HG03432 (cell line): ENCODE data around the gene SLC24A3.
"Not testable (repeated sequence)": the region's sequence is repeated elsewhere in the genome, so short reads cannot be mapped to it uniquely, and the experiment has no call there.

Source experiments
- ATAC-seq: cut with Tn5 transposase; IDR thresholded peaks from one replicate; pipeline ENCODE4 v1.9.1; 2021; ENCODE audit warnings: mild to moderate bottlenecking, moderate library complexity; ENCODE audit not compliant: unreplicated experiment

SLC24A3 gene

DNA sequence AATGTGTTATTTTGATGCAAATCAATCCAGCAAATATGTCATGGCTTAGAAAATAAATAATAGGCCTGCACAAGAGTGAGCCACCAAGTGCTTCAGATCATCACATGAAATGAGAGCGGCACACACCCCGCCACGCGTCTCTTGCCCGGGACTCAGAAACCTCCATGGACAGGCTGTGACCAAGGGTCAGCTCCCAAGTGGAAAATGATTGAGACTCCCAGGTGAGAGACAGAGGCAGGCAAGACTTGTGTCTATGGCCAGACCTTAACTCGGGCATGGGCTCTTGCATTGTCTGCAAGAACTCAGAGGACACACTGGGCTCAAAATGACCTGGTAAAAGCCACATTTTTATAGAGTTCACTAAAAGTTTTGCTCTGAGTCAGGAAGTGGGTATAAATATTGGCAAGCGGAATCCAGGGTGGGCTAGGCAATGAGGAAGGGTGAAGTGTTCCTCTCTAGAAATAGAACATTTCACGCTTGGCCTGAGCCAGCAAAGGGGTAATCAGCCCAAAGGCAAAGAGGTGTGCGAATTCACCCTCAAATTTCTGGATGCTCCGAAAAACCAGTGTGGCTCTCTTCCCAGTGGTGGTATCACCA, 514.9 kb downstream of the SLC24A3 start:
- ATAC-seq = no peak

DNA sequence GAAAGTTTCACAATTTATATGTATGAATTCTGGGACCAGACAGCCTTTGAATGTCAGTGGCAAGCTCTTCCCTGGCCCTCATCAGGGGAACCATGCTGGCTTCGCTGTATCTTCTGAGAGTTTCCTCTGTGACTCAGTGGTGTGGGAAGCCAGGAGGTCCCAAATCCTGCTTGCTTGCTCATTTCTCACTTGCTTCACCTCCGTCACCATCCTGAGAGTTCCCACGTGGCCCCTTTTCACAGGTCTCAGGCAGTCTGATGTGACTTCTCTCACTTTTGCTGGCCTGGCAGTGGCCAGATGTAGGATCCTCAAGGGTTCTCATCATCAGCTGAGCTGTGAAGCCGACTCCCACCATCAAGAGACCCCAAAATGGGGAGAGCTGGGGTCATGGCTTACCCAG, 517.2 kb downstream of the SLC24A3 start:
- ATAC-seq = no peak

DNA sequence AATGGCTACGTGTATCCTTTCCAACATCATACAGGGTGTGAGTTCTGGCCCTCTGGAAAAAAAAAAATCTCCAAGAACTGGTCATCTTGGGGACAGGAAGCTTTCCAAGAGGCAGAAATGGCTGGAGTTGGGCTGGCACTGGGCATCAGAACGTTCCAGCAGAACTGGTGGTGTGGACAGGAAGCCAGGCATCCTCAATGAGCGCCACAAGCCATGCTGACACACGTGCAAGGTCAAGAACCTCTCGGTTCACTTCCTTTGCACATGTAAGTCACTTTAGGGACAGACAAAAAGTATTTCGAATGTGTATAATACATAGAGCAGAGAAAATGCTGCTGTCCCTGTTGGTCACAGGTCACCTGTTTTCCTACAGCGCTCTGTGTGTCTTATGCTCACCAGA, 518.3 kb downstream of the SLC24A3 start:
- no peak for ATAC-seq

DNA sequence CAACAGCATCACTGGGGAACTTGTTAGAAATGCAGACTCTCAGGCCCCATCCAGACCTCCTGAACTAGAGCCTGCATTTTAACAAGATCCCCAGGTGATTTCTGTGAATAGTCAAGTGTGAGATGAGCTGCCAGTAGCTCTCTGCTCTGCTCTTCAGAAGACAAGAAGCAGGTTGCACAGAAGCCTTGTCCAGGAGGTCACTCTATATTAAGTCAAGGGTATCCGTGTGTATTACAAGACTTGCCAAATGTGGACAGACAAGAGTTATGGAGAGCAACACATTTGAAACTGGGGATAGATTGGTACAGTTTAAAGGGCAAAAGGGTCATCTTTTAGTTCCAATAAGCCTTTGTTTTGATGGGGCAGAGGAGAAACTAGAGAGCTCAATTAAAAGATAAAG, 522.4 kb downstream of the SLC24A3 start:
- no peak for ATAC-seq

DNA sequence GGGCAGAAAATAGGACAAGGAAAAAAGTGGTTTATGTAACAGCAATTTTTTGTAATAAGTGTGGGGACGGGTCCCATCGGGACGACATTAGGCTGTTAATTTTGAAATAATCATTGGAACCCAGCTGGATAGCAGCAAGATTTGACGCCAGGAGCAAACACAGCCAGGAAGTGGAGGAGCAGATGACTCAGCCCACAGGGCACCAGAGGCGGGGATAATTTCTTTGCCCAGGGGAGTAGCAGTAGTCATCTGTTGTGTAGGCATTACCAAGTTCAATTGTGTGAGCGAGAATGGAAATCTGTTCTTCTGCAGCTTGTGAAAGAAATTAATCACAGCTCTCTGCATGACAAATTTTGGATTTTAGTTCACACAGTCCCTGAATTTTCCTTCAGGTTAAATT, 523.0 kb downstream of the SLC24A3 start:
- ATAC-seq = peak; percentile 65

DNA sequence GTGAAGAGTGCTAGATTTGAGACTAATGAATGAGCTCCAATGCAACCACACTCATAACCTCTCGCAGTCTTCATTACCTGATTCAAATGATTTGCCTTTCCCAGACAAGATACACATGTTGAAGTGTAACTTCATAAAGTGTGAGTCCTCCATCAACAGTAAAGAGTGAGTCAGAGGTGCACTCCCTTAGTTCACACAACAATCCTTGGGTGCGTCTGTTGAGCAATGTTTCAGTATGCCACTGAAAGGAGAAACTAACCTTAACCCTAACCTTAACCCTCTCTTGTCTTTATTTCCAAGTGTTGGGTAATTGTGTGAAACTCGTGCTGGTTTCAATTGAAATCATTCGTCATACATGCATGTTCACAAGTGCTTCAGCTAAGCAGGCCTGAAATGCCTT, 524.6 kb downstream of the SLC24A3 start:
- ATAC-seq = no peak

DNA sequence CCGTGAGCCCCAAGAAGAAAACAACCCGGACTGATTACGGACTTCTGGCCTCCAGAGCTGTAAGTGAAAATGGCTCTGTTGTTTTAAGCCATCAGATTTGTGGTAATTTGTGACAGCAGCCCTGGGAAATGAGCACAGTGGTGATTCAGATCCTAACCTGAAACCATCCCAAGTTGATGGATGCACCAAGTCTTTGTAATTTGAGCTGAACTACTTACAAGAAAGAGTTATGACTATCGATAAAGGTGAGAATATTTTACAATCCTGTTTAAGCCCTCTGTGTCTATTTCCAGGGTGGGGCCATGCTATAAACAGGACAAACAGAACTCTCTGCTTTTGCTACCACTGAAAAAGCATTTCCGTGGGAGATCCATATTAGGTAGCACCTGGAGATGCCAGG, 526.5 kb downstream of the SLC24A3 start:
- ATAC-seq = no peak

DNA sequence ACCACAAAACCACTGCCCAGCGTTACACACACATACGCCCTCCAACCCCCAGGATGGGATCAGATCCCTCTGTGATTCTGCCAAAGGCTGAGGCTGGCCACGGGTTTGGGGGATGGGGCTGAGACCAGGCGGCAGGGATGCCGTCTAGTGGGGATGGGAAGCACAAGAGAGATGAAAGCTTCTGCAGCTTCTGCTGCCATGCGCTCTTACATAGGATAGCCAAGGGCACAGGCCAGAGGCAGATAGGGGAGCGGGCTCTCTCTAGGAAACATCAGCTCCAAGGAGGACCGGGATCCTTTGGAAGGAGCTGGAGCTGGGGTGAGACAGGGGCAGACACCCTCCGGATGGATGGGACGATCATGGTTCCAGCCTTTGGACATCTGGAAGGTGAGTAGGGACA, 526.9 kb downstream of the SLC24A3 start:
- no peak for ATAC-seq

GRCh38 chr20:19740512-19740911, 528.1 kb downstream of the SLC24A3 start:
- no peak for ATAC-seq

DNA sequence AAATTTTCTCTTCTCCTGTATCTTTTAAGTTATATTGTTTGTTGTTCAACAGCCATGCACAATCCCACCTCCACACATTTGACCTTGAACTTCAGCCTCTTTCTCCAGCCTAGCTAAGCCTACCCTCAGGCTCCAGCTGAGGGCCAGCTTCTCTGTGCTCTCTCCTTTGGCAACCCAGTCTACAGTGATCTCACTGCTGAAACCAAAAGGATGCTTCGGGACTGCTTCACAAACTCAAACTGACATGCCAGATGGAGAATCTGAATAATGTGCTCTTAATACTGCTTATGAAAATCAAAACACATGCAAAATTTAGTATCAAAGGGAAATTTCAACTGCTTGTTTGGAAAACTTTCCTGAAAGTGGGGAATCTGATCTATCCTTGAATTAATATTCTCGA, 529.5 kb downstream of the SLC24A3 start:
- ATAC-seq = no peak

DNA sequence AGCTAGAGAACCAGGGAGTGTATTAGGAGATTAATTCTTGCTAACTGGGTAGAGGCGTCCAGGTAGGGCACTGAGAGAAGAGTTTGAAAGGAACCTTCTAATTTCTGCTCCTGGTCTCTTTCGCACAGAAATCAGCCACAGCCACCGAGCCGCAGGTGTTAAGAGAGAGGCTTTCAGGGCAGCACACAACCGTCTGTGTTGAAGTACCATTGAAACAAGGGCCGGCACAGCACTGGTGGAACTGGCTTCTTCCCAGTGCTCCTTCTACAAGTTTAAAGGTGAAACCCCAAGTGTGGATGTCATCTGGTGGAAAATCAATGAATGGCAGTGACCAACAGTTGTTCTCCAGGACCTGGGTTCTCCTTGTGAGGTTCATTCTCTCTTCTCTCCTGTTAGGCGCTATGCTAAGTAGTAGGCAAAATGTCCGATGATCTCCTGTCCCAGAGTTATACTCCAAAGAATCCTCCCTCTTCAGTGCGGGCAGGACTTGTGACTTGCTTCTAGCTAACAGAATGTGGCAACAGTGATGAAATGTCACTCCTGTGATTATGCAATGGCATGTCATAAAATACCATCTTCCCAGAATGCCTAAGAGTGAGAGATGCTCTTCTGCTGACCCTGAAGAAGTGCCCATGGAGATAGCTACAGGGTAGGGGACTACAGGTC, 530.7 kb downstream of the SLC24A3 start:
- no peak for ATAC-seq

GRCh38 chr20:19743640-19743995, 531.2 kb downstream of the SLC24A3 start:
- no peak for ATAC-seq

- ATAC-seq = no peak
Observed at GRCh38 chr20:19745106-19745505, 532.7 kb downstream of the SLC24A3 start.

DNA sequence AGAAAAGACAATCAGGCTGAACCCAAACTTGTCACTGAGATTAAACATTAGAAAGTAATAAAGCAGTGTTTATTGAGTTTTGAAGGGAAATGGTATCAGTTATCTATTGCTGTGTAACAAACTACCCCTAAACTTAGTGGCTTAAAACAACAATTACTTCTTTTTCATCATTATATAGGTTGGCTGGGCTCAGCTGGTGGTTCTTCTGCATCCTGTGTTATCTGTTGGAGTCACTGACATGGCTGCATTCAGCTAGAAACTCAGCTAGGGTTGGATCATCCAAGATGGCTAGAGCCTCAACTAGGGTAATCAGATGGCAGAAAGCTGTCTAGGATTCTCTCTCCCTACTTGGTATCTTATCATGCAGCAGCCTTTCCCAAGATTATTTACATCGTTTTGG, 533.1 kb downstream of the SLC24A3 start:
- no peak for ATAC-seq

GRCh38 chr20:19746396-19746795, 534.0 kb downstream of the SLC24A3 start:
- ATAC-seq = no peak

- ATAC-seq = no peak
Observed at GRCh38 chr20:19747903-19748302, 535.5 kb downstream of the SLC24A3 start.

DNA sequence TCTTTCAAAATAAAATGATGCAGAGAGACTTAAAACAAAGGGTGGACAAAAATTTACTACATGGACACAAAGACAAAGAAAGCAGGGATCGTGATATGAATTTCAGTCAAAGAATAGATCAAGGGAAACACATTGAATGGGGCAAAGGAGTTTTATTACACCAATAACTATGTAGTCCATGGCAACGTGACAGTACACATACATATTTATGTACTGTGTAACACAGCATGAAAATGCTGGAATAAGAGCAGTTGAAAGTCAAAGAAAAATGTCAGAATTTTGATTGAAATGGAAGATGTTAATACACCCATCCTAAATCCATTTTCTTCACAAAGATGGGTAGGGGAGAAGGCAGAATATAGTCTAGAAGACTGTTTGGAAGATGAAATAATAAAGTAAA, 536.2 kb downstream of the SLC24A3 start:
- ATAC-seq = no peak

- ATAC-seq = no peak
Observed at GRCh38 chr20:19749618-19750071, 537.2 kb downstream of the SLC24A3 start.

DNA sequence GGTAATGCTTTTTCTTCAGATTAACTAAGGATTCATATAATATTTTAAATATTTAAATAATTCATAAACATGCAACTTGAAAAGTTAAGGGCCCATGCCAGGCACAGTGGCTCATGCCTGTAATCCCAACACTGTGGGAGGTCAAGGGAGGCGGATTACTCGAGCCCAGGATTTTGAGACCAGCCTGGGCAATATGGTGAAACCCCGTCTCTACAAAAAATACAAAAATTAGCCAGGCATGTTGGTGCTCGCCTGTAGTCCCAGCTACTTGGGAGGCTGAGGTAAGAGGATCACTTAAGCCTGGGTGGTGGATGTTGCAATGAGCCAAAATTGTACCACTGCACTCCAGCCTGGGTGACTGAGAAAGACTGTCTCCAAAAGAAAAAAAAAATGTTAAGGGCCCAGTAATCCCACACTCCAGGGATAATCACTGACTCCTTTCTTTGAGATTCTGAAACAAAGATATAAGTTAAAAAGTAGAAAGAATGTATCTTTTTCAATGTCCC, 537.7 kb downstream of the SLC24A3 start:
- ATAC-seq = no peak

- no peak for ATAC-seq
Observed at GRCh38 chr20:19750907-19751636, 538.6 kb downstream of the SLC24A3 start.

- not testable (repeated sequence) for ATAC-seq
Observed at GRCh38 chr20:19754201-19754600, 541.8 kb downstream of the SLC24A3 start.
